Panc1 (cell line): ENCODE results near the gene RPL18. TPM values are rescaled to one million over a fixed set of nuclear protein-coding genes. Genes with fewer than 3 reads are reported as not detected.

Experiments
- total RNA-seq: library from RNA; stranded (reverse); gene quantifications from one replicate; pipeline ENCODE4 v1.2.1, GENCODE V29; 2021; ENCODE audit not compliant: unreplicated experiment

RPL18 gene
- total RNA-seq, 1 experiment from 2014 or later: 670 TPM

Other genes starting within 250 kb of the RPL18 start
- 111 TPM for gene KDELR1, start 227.6 kb downstream of the RPL18 start, total RNA-seq
- 6.2 TPM for gene GRIN2D, start 225.5 kb downstream of the RPL18 start, total RNA-seq
- 56.7 TPM for gene GRWD1, start 173.2 kb downstream of the RPL18 start, total RNA-seq
- gene KCNJ14, start 163.6 kb downstream of the RPL18 start, total RNA-seq: 2.9 TPM
- gene CYTH2, start 149.8 kb downstream of the RPL18 start, total RNA-seq: 53.4 TPM
- 10.6 TPM for gene LMTK3, start 107.3 kb downstream of the RPL18 start, total RNA-seq
- gene SULT2B1, start 67.0 kb downstream of the RPL18 start, total RNA-seq: 3.6 TPM
- gene SPACA4, start 12.4 kb downstream of the RPL18 start, total RNA-seq: not detected
- gene FAM83E, start 4.1 kb downstream of the RPL18 start, total RNA-seq: 1.0 TPM
- 19.5 TPM for gene SPHK2, start 328 bp upstream of the RPL18 start, total RNA-seq
- gene DBP, start 18.2 kb upstream of the RPL18 start, total RNA-seq: 7.4 TPM
- 12.6 TPM for gene CA11, start 27.0 kb upstream of the RPL18 start, total RNA-seq
- gene NTN5, start 53.8 kb upstream of the RPL18 start, total RNA-seq: 0.23 TPM
- gene FUT2, start 76.8 kb upstream of the RPL18 start, total RNA-seq: 0.08 TPM
- 3.3 TPM for gene MAMSTR, start 100.5 kb upstream of the RPL18 start, total RNA-seq
- gene RASIP1, start 121.4 kb upstream of the RPL18 start, total RNA-seq: 0.41 TPM
- not detected for gene IZUMO1, start 127.7 kb upstream of the RPL18 start, total RNA-seq
- 0.13 TPM for gene FUT1, start 133.5 kb upstream of the RPL18 start, total RNA-seq
- not detected for gene FGF21, start 136.3 kb upstream of the RPL18 start, total RNA-seq
- 34.6 TPM for gene BCAT2, start 191.9 kb upstream of the RPL18 start, total RNA-seq
- 20.8 TPM for gene HSD17B14, start 217.3 kb upstream of the RPL18 start, total RNA-seq
- gene PLEKHA4, start 249.4 kb upstream of the RPL18 start, total RNA-seq: 4.2 TPM